H9 (cell line): Measurements from ENCODE around the gene CCNB1IP1. TPM values are rescaled to one million over a fixed set of nuclear protein-coding genes. Genes with fewer than 3 reads are reported as not detected.

Experiments
- DNase-seq: peaks from one replicate; pipeline ENCODE4 v3.0.0-alpha.2; 2017
- H2AFZ ChIP-seq: one replicate; pipeline ENCODE4 v1.6.1; 2013; ENCODE audit warnings: mild to moderate bottlenecking, low read length, control low read depth, moderate library complexity
- H2AK5ac ChIP-seq: 2 replicates; pipeline ENCODE4 v1.6.1; 2013; ENCODE audit warnings: low read length, control low read depth, mixed read lengths; ENCODE audit not compliant: insufficient read length
- H2BK120ac ChIP-seq: one replicate; pipeline ENCODE4 v1.6.1; 2013; ENCODE audit warnings: low read depth, mild to moderate bottlenecking, low read length, control low read depth, inconsistent platforms; ENCODE audit not compliant: poor library complexity, severe bottlenecking
- H2BK12ac ChIP-seq: 2 replicates; pipeline ENCODE4 v1.6.1; 2013; ENCODE audit warnings: low read length, control low read depth, mixed read lengths, low read depth; ENCODE audit not compliant: insufficient read length
- H2BK15ac ChIP-seq: 2 replicates; pipeline ENCODE4 v1.6.1; 2013; ENCODE audit warnings: low read depth, low read length, control low read depth
- H2BK20ac ChIP-seq: one replicate; pipeline ENCODE4 v1.6.1; 2013; ENCODE audit warnings: low read depth, mild to moderate bottlenecking, low read length, control low read depth, inconsistent platforms; ENCODE audit not compliant: poor library complexity, severe bottlenecking
- H2BK5ac ChIP-seq: 2 replicates; pipeline ENCODE4 v1.6.1; 2013; ENCODE audit warnings: low read length, control low read depth, mixed read lengths; ENCODE audit not compliant: insufficient read length
- H3K14ac ChIP-seq: 2 replicates; pipeline ENCODE4 v1.6.1; 2013; ENCODE audit warnings: low read length, control low read depth; ENCODE audit not compliant: insufficient read depth
- H3K18ac ChIP-seq: 2 replicates; pipeline ENCODE4 v1.6.1; 2013; ENCODE audit warnings: low read depth, mild to moderate bottlenecking, mixed read lengths, low read length, control low read depth; ENCODE audit not compliant: insufficient read length
- H3K23ac ChIP-seq: 2 replicates; pipeline ENCODE4 v1.6.1; 2013; ENCODE audit warnings: low read length, control low read depth, mixed read lengths, low read depth; ENCODE audit not compliant: insufficient read length
- H3K23me2 ChIP-seq: 2 replicates; pipeline ENCODE4 v1.6.1; 2013; ENCODE audit warnings: low read depth, mild to moderate bottlenecking, mixed read lengths, low read length, control low read depth; ENCODE audit not compliant: insufficient read length, poor library complexity, severe bottlenecking
- H3K27ac ChIP-seq: 2 replicates; pipeline ENCODE4 v1.5.1; 2013; ENCODE audit warnings: low read length, control low read depth, mixed read lengths, low read depth; ENCODE audit not compliant: insufficient read length
- H3K27me3 ChIP-seq: 2 replicates; pipeline ENCODE4 v1.6.1; 2013; ENCODE audit warnings: low read length, control low read depth, inconsistent platforms; ENCODE audit not compliant: insufficient read depth
- H3K4ac ChIP-seq: 2 replicates; pipeline ENCODE4 v1.6.1; 2013; ENCODE audit warnings: low read depth, mild to moderate bottlenecking, control low read depth, inconsistent platforms, low read length, moderate library complexity
- H3K4me1 ChIP-seq: 2 replicates; pipeline ENCODE4 v1.6.1; 2013; ENCODE audit warnings: low read length, control low read depth, inconsistent platforms; ENCODE audit not compliant: insufficient read depth
- H3K4me2 ChIP-seq: 2 replicates; pipeline ENCODE4 v1.6.1; 2013; ENCODE audit warnings: low read length, control low read depth, mixed read lengths; ENCODE audit not compliant: insufficient read length, insufficient read depth
- H3K56ac ChIP-seq: 2 replicates; pipeline ENCODE4 v1.6.1; 2013; ENCODE audit warnings: low read depth, mild to moderate bottlenecking, mixed read lengths, low read length, control low read depth; ENCODE audit not compliant: insufficient read length
- H3K79me1 ChIP-seq: 2 replicates; pipeline ENCODE4 v1.6.1; 2013; ENCODE audit warnings: low read depth, mild to moderate bottlenecking, moderate library complexity, low read length, control low read depth, inconsistent platforms; ENCODE audit not compliant: insufficient read depth, poor library complexity, severe bottlenecking
- H3K79me2 ChIP-seq: 2 replicates; pipeline ENCODE4 v1.6.1; 2013; ENCODE audit warnings: low read length, control low read depth, inconsistent platforms; ENCODE audit not compliant: insufficient read depth
- H3K9ac ChIP-seq: 2 replicates; pipeline ENCODE4 v1.6.1; 2013; ENCODE audit warnings: low read length, control low read depth, mixed read lengths; ENCODE audit not compliant: insufficient read length; ENCODE audit errors: extremely low read depth
- H3K9me3 ChIP-seq: one replicate; pipeline ENCODE4 v1.6.1; 2013; ENCODE audit warnings: low read depth, low read length, inconsistent platforms; ENCODE audit not compliant: control insufficient read depth
- H3T11ph ChIP-seq: one replicate; pipeline ENCODE4 v1.6.1; 2013; ENCODE audit warnings: mild to moderate bottlenecking, low read length, control low read depth, inconsistent platforms
- H4K20me1 ChIP-seq: one replicate; pipeline ENCODE4 v1.6.1; 2013; ENCODE audit not compliant: control insufficient read depth, insufficient read length, insufficient read depth
- H4K5ac ChIP-seq: 2 replicates; pipeline ENCODE4 v1.6.1; 2013; ENCODE audit warnings: low read depth, mild to moderate bottlenecking, mixed read lengths, low read length, control low read depth; ENCODE audit not compliant: insufficient read length
- H4K8ac ChIP-seq: replicated peaks from 2 replicates; pipeline ENCODE4 v1.6.1; 2013; ENCODE audit warnings: low read length, control low read depth, mixed read lengths, low read depth; ENCODE audit not compliant: insufficient read length
- H4K91ac ChIP-seq: 2 replicates; pipeline ENCODE4 v1.6.1; 2013; ENCODE audit warnings: low read depth, mild to moderate bottlenecking, moderate library complexity, mixed read lengths, low read length, control low read depth; ENCODE audit not compliant: insufficient read length
- H3K27ac Mint-ChIP-seq, 3 experiments: 2 replicates in 2 of 3; 3 replicates in 1 of 3; pipeline ENCODE4 v1.8.0; 2020 to 2021; ENCODE audit warnings: mixed read lengths in 3 of 3, mild to moderate bottlenecking in 1 of 3, moderate library complexity in 1 of 3
- H3K27me3 Mint-ChIP-seq: 2 replicates; pipeline ENCODE4 v1.8.0; 2021; ENCODE audit warnings: low read depth, mild to moderate bottlenecking, moderate library complexity, mixed read lengths
- H3K36me3 Mint-ChIP-seq, 3 experiments: 2 replicates in 2 of 3; 3 replicates in 1 of 3; pipeline ENCODE4 v1.8.0; 2020 to 2021; ENCODE audit warnings: low read depth in 3 of 3, mixed read lengths in 3 of 3; ENCODE audit not compliant: insufficient read depth in 1 of 3
- H3K4me1 Mint-ChIP-seq, 2 experiments: 2 replicates each; pipeline ENCODE4 v1.8.0; 2020; ENCODE audit warnings: mixed read lengths in 2 of 2
- H3K4me3 Mint-ChIP-seq, 2 experiments: 2 replicates in 1 of 2; 3 replicates in 1 of 2; pipeline ENCODE4 v1.8.0; 2020 to 2021; ENCODE audit warnings: mild to moderate bottlenecking in 2 of 2, mixed read lengths in 2 of 2, moderate library complexity in 1 of 2
- H3K9me3 Mint-ChIP-seq, 2 experiments: 2 replicates in 1 of 2; 3 replicates in 1 of 2; pipeline ENCODE4 v1.8.0; 2020; ENCODE audit warnings: mild to moderate bottlenecking in 2 of 2, mixed read lengths in 2 of 2, moderate library complexity in 1 of 2
- WGBS: extraction: QIAGEN DNeasy Blood & Tissue Kit; methylation state at CpG from one replicate; pipeline ENCODE4 v1.1.7; 2013; ENCODE audit warnings: missing lambda C conversion rate, low lambda C conversion rate, mixed read lengths; ENCODE audit not compliant: insufficient read length; ENCODE audit errors: extremely low coverage; 5-methylcytosine and 5-hydroxymethylcytosine counted together
- total RNA-seq: library from RNA; stranded (reverse); gene quantifications from 2 replicates; pipeline ENCODE4 v1.2.1, GENCODE V29; 2021
- TF ChIP-seq, protein P1 (sequence below): fragments of 200-600 bp; sonication (generic); conservative IDR thresholded peaks from 3 replicates; pipeline ENCODE4 v1.8.0; 2021; ENCODE audit warnings: antibody characterized with exemption, mild to moderate bottlenecking

CCNB1IP1 gene
- total RNA-seq, 1 experiment from 2014 or later = 165 TPM

DNA sequence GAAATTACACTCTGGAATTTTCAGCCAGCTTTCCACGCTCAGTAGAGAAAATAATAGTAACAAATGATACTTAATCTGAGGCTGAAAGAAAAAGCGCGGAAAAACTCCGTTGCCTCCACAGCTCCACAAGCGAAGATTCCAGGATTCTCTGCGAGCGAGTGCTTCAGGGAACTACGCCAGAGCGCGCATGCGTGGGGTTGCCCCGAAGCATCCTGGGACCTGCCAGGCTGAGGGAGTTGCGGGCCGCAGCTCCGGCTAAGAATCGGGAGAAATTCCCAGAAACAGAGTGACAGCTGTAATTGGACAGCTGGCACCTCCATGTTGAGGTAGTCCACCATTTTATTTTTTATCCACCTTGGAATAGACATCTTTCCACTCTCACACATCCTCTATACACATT lies 15.4 kb downstream of the CCNB1IP1 start:
- H2BK20ac ChIP-seq = no peak overlapping the region
- no peak overlapping the region for H2AFZ ChIP-seq
- H3K27ac ChIP-seq = no peak overlapping the region
- H3K4me2 ChIP-seq = no peak overlapping the region
- H3K4me1 ChIP-seq = no peaks in the 10 kb centered on the region
- no peaks in the 10 kb centered on the region for H3K9me3 Mint-ChIP-seq
- no peaks in the 10 kb centered on the region for H3K27me3 ChIP-seq
- H4K8ac ChIP-seq = no peak overlapping the region
- TF ChIP-seq, protein P1, sequence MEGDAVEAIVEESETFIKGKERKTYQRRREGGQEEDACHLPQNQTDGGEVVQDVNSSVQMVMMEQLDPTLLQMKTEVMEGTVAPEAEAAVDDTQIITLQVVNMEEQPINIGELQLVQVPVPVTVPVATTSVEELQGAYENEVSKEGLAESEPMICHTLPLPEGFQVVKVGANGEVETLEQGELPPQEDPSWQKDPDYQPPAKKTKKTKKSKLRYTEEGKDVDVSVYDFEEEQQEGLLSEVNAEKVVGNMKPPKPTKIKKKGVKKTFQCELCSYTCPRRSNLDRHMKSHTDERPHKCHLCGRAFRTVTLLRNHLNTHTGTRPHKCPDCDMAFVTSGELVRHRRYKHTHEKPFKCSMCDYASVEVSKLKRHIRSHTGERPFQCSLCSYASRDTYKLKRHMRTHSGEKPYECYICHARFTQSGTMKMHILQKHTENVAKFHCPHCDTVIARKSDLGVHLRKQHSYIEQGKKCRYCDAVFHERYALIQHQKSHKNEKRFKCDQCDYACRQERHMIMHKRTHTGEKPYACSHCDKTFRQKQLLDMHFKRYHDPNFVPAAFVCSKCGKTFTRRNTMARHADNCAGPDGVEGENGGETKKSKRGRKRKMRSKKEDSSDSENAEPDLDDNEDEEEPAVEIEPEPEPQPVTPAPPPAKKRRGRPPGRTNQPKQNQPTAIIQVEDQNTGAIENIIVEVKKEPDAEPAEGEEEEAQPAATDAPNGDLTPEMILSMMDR = no peak
- peaks cover 71 to 87% (median 86%) of the 10 kb centered on the region in 3 experiments; a peak in 6 of 7 replicates for H3K36me3 Mint-ChIP-seq
- no peak overlapping the region for H3K18ac ChIP-seq
- H2BK12ac ChIP-seq = no peak overlapping the region
- H3K4ac ChIP-seq = no peak overlapping the region
- H3K4me1 Mint-ChIP-seq = no peaks in the 10 kb centered on the region
- no peak overlapping the region for H3K14ac ChIP-seq
- H3K79me1 ChIP-seq = peaks cover 4% of the 10 kb centered on the region
- H2BK15ac ChIP-seq = no peak overlapping the region
- H2AK5ac ChIP-seq = no peak overlapping the region
- no peaks in the 10 kb centered on the region for H3K23me2 ChIP-seq
- no peak overlapping the region for H3K23ac ChIP-seq
- no peak overlapping the region for H3K4me3 Mint-ChIP-seq
- H3K9me3 ChIP-seq = no peaks in the 10 kb centered on the region
- no peak overlapping the region for H4K91ac ChIP-seq
- no peak for DNase-seq
- WGBS = no CpG with 5 or more reads among the region's 16 CpGs
- H2BK120ac ChIP-seq = no peak overlapping the region
- H4K20me1 ChIP-seq = no peaks in the 10 kb centered on the region
- peak overlapping the region in 2 of 3 experiments; percentile 39 to 68; a peak in 1 of 7 replicates for H3K27ac Mint-ChIP-seq
- no peak overlapping the region for H3T11ph ChIP-seq
- no peak overlapping the region for H2BK5ac ChIP-seq
- no peak overlapping the region for H3K56ac ChIP-seq
- H4K5ac ChIP-seq = no peak overlapping the region
- no peaks in the 10 kb centered on the region for H3K27me3 Mint-ChIP-seq
- H3K9ac ChIP-seq = no peak overlapping the region
- H3K79me2 ChIP-seq = no peaks in the 10 kb centered on the region
